Tibial nerve (tissue), 4 donors: ENCODE data around the gene ZNF804B.

Source experiments
- EP300 ChIP-seq, 2 donors: sonication (generic); formaldehyde crosslinking; IDR thresholded peaks; one replicate each; pipeline ENCODE4 v1.6.1; 2017; ENCODE audit warnings: antibody characterized with exemption in 2 of 2, mild to moderate bottlenecking in 1 of 2
- POLR2A ChIP-seq, 2 donors: fragments of 450-650 bp; IDR thresholded peaks; one replicate each; pipeline ENCODE4 v1.6.1; 2017; ENCODE audit warnings: antibody characterized with exemption in 2 of 2, mild to moderate bottlenecking in 2 of 2, moderate library complexity in 2 of 2
- TF ChIP-seq, protein P1 (sequence below), 5 experiments: fragments of 200-600 bp in 3 of 5; fragments of 450-650 bp in 2 of 5; sonication (generic) in 3 of 5; IDR thresholded peaks; one replicate each; pipeline ENCODE4 v1.5.1; 2016 to 2019; ENCODE audit warnings: antibody characterized with exemption in 5 of 5, mild to moderate bottlenecking in 3 of 5, moderate library complexity in 2 of 5

DNA sequence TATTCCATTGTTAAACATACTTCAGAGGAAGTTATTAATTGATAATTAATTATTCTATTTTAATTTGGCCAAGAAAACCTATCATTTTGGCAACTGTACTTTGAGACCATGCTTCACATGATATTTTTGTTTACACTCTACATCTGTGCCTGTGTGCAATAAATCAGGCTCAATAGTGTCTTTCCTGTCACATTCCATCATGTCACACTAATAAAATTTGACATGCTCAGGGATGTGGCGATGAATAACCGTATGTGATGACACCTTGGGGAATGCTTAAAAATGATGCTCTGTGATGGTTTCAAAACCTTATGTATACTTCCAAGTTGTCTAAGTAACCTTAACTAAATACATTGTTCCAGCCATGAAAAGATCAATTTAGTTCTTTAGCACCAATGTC lies 400.6 kb downstream of the ZNF804B start:
- TF ChIP-seq, protein P1, sequence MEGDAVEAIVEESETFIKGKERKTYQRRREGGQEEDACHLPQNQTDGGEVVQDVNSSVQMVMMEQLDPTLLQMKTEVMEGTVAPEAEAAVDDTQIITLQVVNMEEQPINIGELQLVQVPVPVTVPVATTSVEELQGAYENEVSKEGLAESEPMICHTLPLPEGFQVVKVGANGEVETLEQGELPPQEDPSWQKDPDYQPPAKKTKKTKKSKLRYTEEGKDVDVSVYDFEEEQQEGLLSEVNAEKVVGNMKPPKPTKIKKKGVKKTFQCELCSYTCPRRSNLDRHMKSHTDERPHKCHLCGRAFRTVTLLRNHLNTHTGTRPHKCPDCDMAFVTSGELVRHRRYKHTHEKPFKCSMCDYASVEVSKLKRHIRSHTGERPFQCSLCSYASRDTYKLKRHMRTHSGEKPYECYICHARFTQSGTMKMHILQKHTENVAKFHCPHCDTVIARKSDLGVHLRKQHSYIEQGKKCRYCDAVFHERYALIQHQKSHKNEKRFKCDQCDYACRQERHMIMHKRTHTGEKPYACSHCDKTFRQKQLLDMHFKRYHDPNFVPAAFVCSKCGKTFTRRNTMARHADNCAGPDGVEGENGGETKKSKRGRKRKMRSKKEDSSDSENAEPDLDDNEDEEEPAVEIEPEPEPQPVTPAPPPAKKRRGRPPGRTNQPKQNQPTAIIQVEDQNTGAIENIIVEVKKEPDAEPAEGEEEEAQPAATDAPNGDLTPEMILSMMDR (IDR thresholded peaks at IDR 0.05), result no peak
- TF ChIP-seq EP300 (IDR thresholded peaks at IDR 0.05), result no peak
- TF ChIP-seq POLR2A (IDR thresholded peaks at IDR 0.05), result no peak
